Smooth muscle cell (in vitro differentiated cells): ENCODE measurements around the gene FAM107B. TPM values are rescaled to one million over a fixed set of nuclear protein-coding genes. Genes with fewer than 3 reads are reported as not detected.
"Not testable (repeated sequence)": the region's sequence is repeated elsewhere in the genome, so short reads cannot be mapped to it uniquely, and the experiment has no call there.

Experiments used
- DNase-seq: peaks from one replicate; lab custom pipeline; 2025; ENCODE audit not compliant: unreplicated experiment; lab: John Stamatoyannopoulos, UW
- H2AFZ ChIP-seq: fragments of 200-600 bp; sonication (generic); 2 replicates; pipeline ENCODE4 v1.6.0; 2016; ENCODE audit warnings: antibody characterized with exemption, low read depth, mild to moderate bottlenecking
- H3F3A ChIP-seq: fragments of 200-600 bp; sonication (generic); 2 replicates; pipeline ENCODE4 v1.6.0; 2017; ENCODE audit warnings: antibody characterized with exemption, low read depth
- H3K27ac ChIP-seq: fragments of 200-600 bp; sonication (generic); 2 replicates; pipeline ENCODE4 v1.5.1; 2016; ENCODE audit warnings: low read depth, mild to moderate bottlenecking
- H3K27me3 ChIP-seq: fragments of 200-600 bp; sonication (generic); 2 replicates; pipeline ENCODE4 v1.6.1; 2016; ENCODE audit warnings: low read depth, mild to moderate bottlenecking
- H3K36me3 ChIP-seq: fragments of 200-600 bp; sonication (generic); 2 replicates; pipeline ENCODE4 v1.5.1; 2016; ENCODE audit warnings: low read depth
- H3K4me1 ChIP-seq: fragments of 200-600 bp; sonication (generic); 2 replicates; pipeline ENCODE4 v1.5.1; 2016; ENCODE audit warnings: low read depth
- H3K4me2 ChIP-seq: fragments of 200-600 bp; sonication (generic); 2 replicates; pipeline ENCODE4 v1.6.0; 2016; ENCODE audit warnings: mild to moderate bottlenecking
- H3K4me3 ChIP-seq: fragments of 200-600 bp; sonication (generic); 2 replicates; pipeline ENCODE4 v1.5.1; 2016; ENCODE audit warnings: mild to moderate bottlenecking
- H3K79me2 ChIP-seq: fragments of 200-600 bp; sonication (generic); 2 replicates; pipeline ENCODE4 v1.6.0; 2016; ENCODE audit warnings: low read depth, mild to moderate bottlenecking
- H3K9ac ChIP-seq: fragments of 200-600 bp; sonication (generic); 2 replicates; pipeline ENCODE4 v1.6.0; 2016; ENCODE audit warnings: low read depth
- H3K9me3 ChIP-seq: fragments of 200-600 bp; sonication (generic); replicated peaks from 2 replicates; pipeline ENCODE4 v1.5.1; 2016; ENCODE audit warnings: low read depth
- H4K20me1 ChIP-seq: fragments of 200-600 bp; sonication (generic); 2 replicates; pipeline ENCODE4 v1.6.0; 2016; ENCODE audit warnings: low read depth
- WGBS: methylation state at CpG from one replicate; pipeline ENCODE4 v1.1.7; 2016; ENCODE audit warnings: low lambda C conversion rate; 5-methylcytosine and 5-hydroxymethylcytosine counted together
- polyA plus RNA-seq: library from polyadenylated mRNA; unstranded; fragments of >200 nt; fragmentation: Nextera tagmentation; extraction: Ambion mirVana; gene quantifications from 2 replicates; pipeline ENCODE4 v1.2.1, GENCODE V29; 2016
- total RNA-seq: library from RNA; depleted of rRNA; stranded (reverse); fragments of >200 nt; gene quantifications from 2 replicates; pipeline ENCODE4 v1.2.3, GENCODE V29; 2014
- TF ChIP-seq, protein P1 (sequence below): fragments of 200-600 bp; sonication (generic); IDR thresholded peaks from 2 replicates; pipeline ENCODE4 v1.5.1; 2017; ENCODE audit warnings: borderline replicate concordance, mild to moderate bottlenecking, antibody characterized with exemption; ENCODE audit not compliant: insufficient read depth, poor library complexity, severe bottlenecking

The FAM107B gene
- total and polyA plus RNA-seq, 2 experiments from 2014 or later = 8.7 to 9.0 TPM

DNA sequence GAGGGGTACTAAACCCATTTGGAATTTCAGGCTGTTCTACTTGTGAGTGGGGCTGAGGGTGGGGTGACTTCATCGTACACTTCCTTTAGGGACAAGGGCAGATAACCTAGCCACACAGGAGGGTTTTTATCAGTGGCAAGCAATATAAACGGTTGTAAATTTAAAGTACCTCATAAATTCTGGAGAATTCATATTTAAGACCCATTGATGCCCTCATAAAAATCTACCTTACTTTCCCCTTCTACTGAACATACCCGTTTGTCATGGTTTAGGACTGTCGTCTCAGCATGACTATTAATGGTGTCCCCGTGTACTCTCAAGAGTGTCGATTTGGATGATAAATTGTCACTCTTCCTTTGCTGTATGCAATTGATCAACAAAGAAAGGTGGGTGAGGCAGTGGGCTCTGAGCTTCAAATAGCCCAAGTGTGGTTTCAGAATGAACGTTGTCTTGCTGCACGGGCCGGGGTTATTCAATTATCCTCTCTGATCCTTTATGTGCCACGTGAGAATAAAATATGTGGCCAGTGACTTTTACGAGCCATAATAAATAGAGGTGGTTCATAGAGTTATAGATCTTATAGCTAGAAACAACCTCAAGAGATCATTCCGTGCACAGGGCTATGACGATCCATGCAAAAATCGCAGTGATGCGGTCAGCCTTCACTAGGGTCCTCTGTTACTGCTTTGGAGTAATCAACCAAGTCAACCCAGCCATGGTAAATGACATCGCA is 82.2 kb downstream of the FAM107B start:
- H4K20me1 ChIP-seq = no peaks in the 10 kb centered on the region
- no peak overlapping the region for H3K4me3 ChIP-seq
- peaks cover 8% of the 10 kb centered on the region for H3K27me3 ChIP-seq
- H3K36me3 ChIP-seq = no peaks in the 10 kb centered on the region
- H3K9ac ChIP-seq = no peak overlapping the region
- 58% methylated on average over 16 of the region's 16 CpGs for WGBS
- no peak overlapping the region for H3K27ac ChIP-seq
- H2AFZ ChIP-seq = no peak overlapping the region
- H3K79me2 ChIP-seq = no peaks in the 10 kb centered on the region
- H3K4me2 ChIP-seq = no peak overlapping the region
- H3F3A ChIP-seq = peaks cover 6% of the 10 kb centered on the region
- H3K9me3 ChIP-seq = no peaks in the 10 kb centered on the region
- peaks cover 4% of the 10 kb centered on the region for H3K4me1 ChIP-seq
- no peak for DNase-seq
- TF ChIP-seq, protein P1, sequence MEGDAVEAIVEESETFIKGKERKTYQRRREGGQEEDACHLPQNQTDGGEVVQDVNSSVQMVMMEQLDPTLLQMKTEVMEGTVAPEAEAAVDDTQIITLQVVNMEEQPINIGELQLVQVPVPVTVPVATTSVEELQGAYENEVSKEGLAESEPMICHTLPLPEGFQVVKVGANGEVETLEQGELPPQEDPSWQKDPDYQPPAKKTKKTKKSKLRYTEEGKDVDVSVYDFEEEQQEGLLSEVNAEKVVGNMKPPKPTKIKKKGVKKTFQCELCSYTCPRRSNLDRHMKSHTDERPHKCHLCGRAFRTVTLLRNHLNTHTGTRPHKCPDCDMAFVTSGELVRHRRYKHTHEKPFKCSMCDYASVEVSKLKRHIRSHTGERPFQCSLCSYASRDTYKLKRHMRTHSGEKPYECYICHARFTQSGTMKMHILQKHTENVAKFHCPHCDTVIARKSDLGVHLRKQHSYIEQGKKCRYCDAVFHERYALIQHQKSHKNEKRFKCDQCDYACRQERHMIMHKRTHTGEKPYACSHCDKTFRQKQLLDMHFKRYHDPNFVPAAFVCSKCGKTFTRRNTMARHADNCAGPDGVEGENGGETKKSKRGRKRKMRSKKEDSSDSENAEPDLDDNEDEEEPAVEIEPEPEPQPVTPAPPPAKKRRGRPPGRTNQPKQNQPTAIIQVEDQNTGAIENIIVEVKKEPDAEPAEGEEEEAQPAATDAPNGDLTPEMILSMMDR = no peak

DNA sequence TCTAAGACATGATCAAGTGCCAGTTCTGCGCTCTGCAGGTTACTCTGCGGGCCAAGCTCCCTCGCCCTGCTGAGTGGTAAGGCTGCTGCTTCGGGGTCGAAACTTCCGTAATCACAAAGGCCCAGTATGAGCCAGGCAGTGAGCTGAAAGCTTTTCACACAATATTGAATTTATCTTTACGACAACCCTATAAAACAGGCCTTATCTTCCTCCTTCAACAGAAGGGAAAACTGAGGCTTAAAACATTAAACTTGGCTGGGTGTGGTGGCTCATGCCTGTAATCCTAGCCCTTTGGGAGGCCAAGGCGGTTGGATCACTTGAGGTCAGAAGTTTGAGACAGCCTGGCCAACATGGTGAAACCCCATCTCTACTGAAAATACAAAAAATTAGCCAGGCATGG is 83.3 kb downstream of the FAM107B start:
- Histone ChIP-seq H3K4me2 (no peak overlapping the region), H3F3A (peaks cover 15% of the 10 kb centered on the region), H4K20me1 (no peaks in the 10 kb centered on the region), H2AFZ (no peak overlapping the region), H3K4me1 (peaks cover 10% of the 10 kb centered on the region), H3K9ac (no peak overlapping the region), H3K79me2 (no peaks in the 10 kb centered on the region), H3K27me3 (peaks cover 8% of the 10 kb centered on the region), H3K9me3 (no peaks in the 10 kb centered on the region), H3K36me3 (no peaks in the 10 kb centered on the region), H3K27ac (no peak overlapping the region), H3K4me3 (no peak overlapping the region)
- 36% methylated on average over 8 of the region's 8 CpGs for WGBS
- no peak for DNase-seq
- TF ChIP-seq, protein P1 = no peak

DNA sequence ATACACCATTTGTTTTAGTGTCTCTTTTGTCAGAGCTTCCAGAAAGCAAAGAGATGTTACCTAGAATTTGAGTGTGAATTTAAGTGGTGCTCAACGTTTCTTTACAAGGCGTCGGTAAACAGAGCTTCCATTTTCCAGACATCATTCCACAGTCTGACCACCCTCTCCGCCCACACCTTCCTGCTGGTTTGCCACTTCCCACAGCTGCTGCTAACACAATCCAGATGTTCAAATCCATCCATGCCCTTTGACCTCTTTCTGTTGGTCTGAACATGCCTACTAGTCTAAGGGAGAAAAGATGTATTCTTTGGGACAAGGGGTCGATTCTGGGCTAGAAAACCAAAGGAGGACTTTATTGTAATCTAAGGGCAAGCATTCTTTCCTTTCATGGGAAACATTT is 86.1 kb downstream of the FAM107B start:
- H3K79me2 ChIP-seq = no peaks in the 10 kb centered on the region
- 12% methylated on average over 5 of the region's 5 CpGs for WGBS
- no peak overlapping the region for H3K4me3 ChIP-seq

DNA sequence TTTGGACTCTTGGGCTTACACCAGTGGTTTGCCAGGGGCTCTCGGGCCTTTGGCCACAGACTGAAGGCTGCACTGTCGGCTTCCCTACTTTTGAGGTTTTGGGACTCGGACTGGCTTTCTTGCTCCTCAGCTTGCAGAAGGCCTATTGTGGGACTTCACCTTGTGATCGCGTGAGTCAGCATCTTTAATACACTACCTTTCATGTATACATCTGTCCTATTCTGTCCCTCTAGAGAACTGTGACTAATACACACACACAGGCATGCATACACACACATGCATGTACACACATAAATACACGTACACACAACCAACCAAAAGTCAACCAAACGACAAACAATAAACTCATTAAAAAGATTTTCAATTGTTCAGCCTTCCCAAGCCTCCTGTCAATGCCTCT is 86.5 kb downstream of the FAM107B start:
- H3K4me2 ChIP-seq = peak overlapping the region; percentile 10
- H3K27ac ChIP-seq = peak overlapping the region; percentile 96
- H3F3A ChIP-seq = peaks cover 15% of the 10 kb centered on the region
- H3K9ac ChIP-seq = peak overlapping the region; percentile 87
- WGBS = 66% methylated on average over 7 of the region's 7 CpGs
- not testable (repeated sequence) for DNase-seq, H3K4me1 ChIP-seq, H4K20me1 ChIP-seq, H3K9me3 ChIP-seq, H3K27me3 ChIP-seq, H3K79me2 ChIP-seq, H3K36me3 ChIP-seq, H3K4me3 ChIP-seq, H2AFZ ChIP-seq

More for the DNA sequence above, 86.1 kb downstream of the FAM107B start:
- TF ChIP-seq, protein P1 = no peak
- peaks cover 10% of the 10 kb centered on the region for H3K4me1 ChIP-seq
- peak overlapping the region; percentile 87 for H3K9ac ChIP-seq
- H3K9me3 ChIP-seq = no peaks in the 10 kb centered on the region
- H3K27ac ChIP-seq = peak overlapping the region; percentile 96
- H2AFZ ChIP-seq = no peak overlapping the region
- no peaks in the 10 kb centered on the region for H4K20me1 ChIP-seq
- H3K36me3 ChIP-seq = no peaks in the 10 kb centered on the region
- no peak for DNase-seq
- peak overlapping the region; percentile 10 for H3K4me2 ChIP-seq
- no peaks in the 10 kb centered on the region for H3K27me3 ChIP-seq
- peaks cover 15% of the 10 kb centered on the region for H3F3A ChIP-seq
